ENCODE measurements around the gene SPAG5. TPM values are rescaled to one million over a fixed set of nuclear protein-coding genes. Genes with fewer than 3 reads are reported as not detected.
A peak's percentile ranks its signal among the peaks of the same experiment; 100 is the strongest.

SPAG5 gene
- total and polyA plus RNA-seq, 9 of the 15 experiments (the other 6 are each of a cell fraction or from before 2014, with no cell fraction given), result 94.4 to 286 (median 151) TPM

GRCh38 chr17:28646039-28646754 lies 47.4 kb upstream of the SPAG5 start (continued):
- TF ChIP-seq HOMEZ (CRISPR knock-in tag; IDR thresholded peaks at IDR 0.05) (no peak), PTTG1 (tag; IDR thresholded peaks at IDR 0.05; ENCODE audit: low read depth) (peak; percentile 50; the same call in 1 of the 2 replicates), ZSCAN29 (IDR thresholded peaks at IDR 0.05) (no peak), ZNF124 (CRISPR knock-in tag; IDR thresholded peaks at IDR 0.05) (no peak), CREB1 (IDR thresholded peaks at IDR 0.05) (peak; percentile 85), CREB1 (CRISPR knock-in tag; IDR thresholded peaks at IDR 0.05) (no peak), ZNF79 (CRISPR knock-in tag; IDR thresholded peaks at IDR 0.05; ENCODE audit: low read depth) (0 out of 2 replicates have a peak, but pooled peaks have one; percentile 43), HMG20B (CRISPR knock-in tag; IDR thresholded peaks at IDR 0.05) (no peak), HIVEP1 (CRISPR knock-in tag; IDR thresholded peaks at IDR 0.05) (0 out of 2 replicates have a peak, but pooled peaks have one; percentile 32), THRAP3 (IDR thresholded peaks at IDR 0.05; ENCODE audit: borderline replicate concordance) (peak; percentile 19; the same call in 1 of the 2 replicates), KLF6 (CRISPR knock-in tag; IDR thresholded peaks at IDR 0.05; ENCODE audit: borderline replicate concordance) (peak; percentile 68; the same call in 1 of the 2 replicates), EP300 (IDR thresholded peaks at IDR 0.05; ENCODE audit: low read length) (no peak; the same call in 1 of the 2 replicates), ZEB2 (IDR thresholded peaks at IDR 0.05) (peak; percentile 88), POLR2A (conservative IDR thresholded peaks at IDR 0.05) (peak; percentile 38; the same call in 1 of the 2 replicates), ZNF239 (CRISPR knock-in tag; IDR thresholded peaks at IDR 0.05) (peak; percentile 71; the same call in 1 of the 2 replicates), E2F1 (CRISPR knock-in tag; IDR thresholded peaks at IDR 0.05) (0 out of 2 replicates have a peak, but pooled peaks have one; percentile 22), MEF2D (tag; conservative IDR thresholded peaks at IDR 0.05; ENCODE audit: low read depth) (peak; percentile 19; the same call in 1 of the 2 replicates), ZMIZ1 (IDR thresholded peaks at IDR 0.05; ENCODE audit: low read depth in 2 of 2, low read length in 2 of 2) (no peak), MECOM (CRISPR knock-in tag; IDR thresholded peaks at IDR 0.05) (0 out of 2 replicates have a peak, but pooled peaks have one; percentile 13), L3MBTL2 (IDR thresholded peaks at IDR 0.05) (no peak; the same call in 1 of the 2 replicates), ZBTB34 (CRISPR knock-in tag; IDR thresholded peaks at IDR 0.05) (peak; percentile 26; the same call in 1 of the 2 replicates)

Data from K562 (cell line).